Suprapubic skin (tissue), 4 donors: ENCODE results near the gene SARS2. TPM values are rescaled to one million over a fixed set of nuclear protein-coding genes. Genes with fewer than 3 reads are reported as not detected.
A peak's percentile ranks its signal among the peaks of the same experiment; 100 is the strongest.

Source experiments
- DNase-seq, 2 donors: peaks; one replicate each; pipeline ENCODE4 v3.0.0-alpha.2; 2019; ENCODE audit warnings: low spot score in 2 of 2
- H3K27ac ChIP-seq: fragments of 200-600 bp; sonication (generic); one replicate; pipeline ENCODE4 v1.5.1; 2019
- H3K27me3 ChIP-seq: fragments of 200-600 bp; sonication (generic); one replicate; pipeline ENCODE4 v1.5.1; 2019
- H3K36me3 ChIP-seq: fragments of 200-600 bp; sonication (generic); one replicate; pipeline ENCODE4 v1.5.1; 2019
- H3K4me1 ChIP-seq: fragments of 200-600 bp; sonication (generic); one replicate; pipeline ENCODE4 v1.5.1; 2019
- H3K4me3 ChIP-seq: fragments of 200-600 bp; sonication (generic); one replicate; pipeline ENCODE4 v1.5.1; 2019; ENCODE audit warnings: mild to moderate bottlenecking
- H3K9me3 ChIP-seq: fragments of 200-600 bp; sonication (generic); one replicate; pipeline ENCODE4 v1.5.1; 2019
- EP300 ChIP-seq: sonication (generic); formaldehyde crosslinking; IDR thresholded peaks from one replicate; pipeline ENCODE4 v1.6.1; 2017; ENCODE audit warnings: antibody characterized with exemption
- POLR2A ChIP-seq, 2 donors: fragments of 450-650 bp; IDR thresholded peaks; one replicate each; pipeline ENCODE4 v1.6.1; 2017; ENCODE audit warnings: antibody characterized with exemption in 2 of 2, mild to moderate bottlenecking in 2 of 2, moderate library complexity in 2 of 2
- POLR2AphosphoS5 ChIP-seq, 3 donors: sonication (generic); formaldehyde crosslinking; IDR thresholded peaks; one replicate each; pipeline ENCODE4 v1.6.1; 2017; ENCODE audit warnings: antibody characterized with exemption in 3 of 3
- WGBS: methylation state at CpG from one replicate; pipeline ENCODE4 v1.1.5; 2018; 5-methylcytosine and 5-hydroxymethylcytosine counted together
- total RNA-seq, 4 donors: library from RNA; depleted of rRNA; stranded (reverse); fragments of >200 nt; gene quantifications; one replicate each; pipeline ENCODE4 v1.1.0, GENCODE V29; 2016
- TF ChIP-seq, protein P1 (sequence below), 2 donors: fragments of 200-600 bp in 1 of 2; fragments of 450-650 bp in 1 of 2; sonication (generic) in 1 of 2; IDR thresholded peaks; one replicate each; pipeline ENCODE4 v1.5.1; 2016 to 2019; ENCODE audit warnings: antibody characterized with exemption in 2 of 2, mild to moderate bottlenecking in 1 of 2, moderate library complexity in 1 of 2

Gene SARS2
- total RNA-seq, 4 donors from 2014 or later: 18.5 to 36.4 (median 29.2) TPM

DNA sequence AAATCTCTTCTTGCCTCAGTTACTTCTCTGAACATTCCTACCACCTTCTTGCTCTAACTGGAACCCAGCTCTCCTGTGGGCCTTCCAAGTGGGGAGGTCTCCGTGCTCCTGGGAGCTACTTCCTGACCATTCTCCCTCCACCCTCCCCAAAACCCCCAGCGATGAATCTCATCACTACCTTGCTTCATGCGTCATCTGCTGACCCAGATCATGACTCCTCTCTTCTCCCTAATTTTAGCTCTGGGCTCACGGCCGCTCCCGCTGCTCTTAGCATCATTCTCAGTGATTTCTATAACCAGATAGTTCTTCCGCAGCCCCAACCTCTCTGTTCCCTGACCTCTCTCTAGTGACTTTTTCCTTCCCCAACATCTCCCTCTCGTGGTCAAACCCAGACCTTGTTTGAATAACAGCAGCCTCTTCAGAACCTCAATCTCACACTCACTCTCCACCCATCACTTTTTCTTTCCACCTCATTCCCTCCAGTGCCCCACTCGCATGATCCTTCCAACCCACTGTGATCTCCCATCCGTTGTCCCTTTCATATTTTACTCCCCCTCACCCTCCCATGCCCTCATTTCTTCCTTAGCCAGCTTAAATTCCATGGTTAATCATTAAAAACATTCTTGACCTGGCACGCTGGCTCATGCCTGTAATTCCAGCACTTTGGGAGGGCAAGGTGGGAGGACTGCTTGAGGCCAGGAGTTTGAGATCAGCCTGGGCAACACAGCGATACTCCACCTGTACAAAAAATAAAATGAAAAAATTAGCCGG, 22.0 kb upstream of the SARS2 start:
- Histone ChIP-seq H3K27me3 (no peaks in the 10 kb centered on the region), H3K9me3 (no peaks in the 10 kb centered on the region), H3K4me3 (no peak overlapping the region), H3K4me1 (peaks cover 7% of the 10 kb centered on the region), H3K27ac (no peak overlapping the region), H3K36me3 (peaks cover 8% of the 10 kb centered on the region)
- WGBS: 76% methylated on average over 13 of the region's 13 CpGs
- DNase-seq: no peak
- TF ChIP-seq POLR2A (IDR thresholded peaks at IDR 0.05) (no peak), EP300 (no peak), POLR2AphosphoS5 (IDR thresholded peaks at IDR 0.05) (no peak)
- TF ChIP-seq, protein P1, sequence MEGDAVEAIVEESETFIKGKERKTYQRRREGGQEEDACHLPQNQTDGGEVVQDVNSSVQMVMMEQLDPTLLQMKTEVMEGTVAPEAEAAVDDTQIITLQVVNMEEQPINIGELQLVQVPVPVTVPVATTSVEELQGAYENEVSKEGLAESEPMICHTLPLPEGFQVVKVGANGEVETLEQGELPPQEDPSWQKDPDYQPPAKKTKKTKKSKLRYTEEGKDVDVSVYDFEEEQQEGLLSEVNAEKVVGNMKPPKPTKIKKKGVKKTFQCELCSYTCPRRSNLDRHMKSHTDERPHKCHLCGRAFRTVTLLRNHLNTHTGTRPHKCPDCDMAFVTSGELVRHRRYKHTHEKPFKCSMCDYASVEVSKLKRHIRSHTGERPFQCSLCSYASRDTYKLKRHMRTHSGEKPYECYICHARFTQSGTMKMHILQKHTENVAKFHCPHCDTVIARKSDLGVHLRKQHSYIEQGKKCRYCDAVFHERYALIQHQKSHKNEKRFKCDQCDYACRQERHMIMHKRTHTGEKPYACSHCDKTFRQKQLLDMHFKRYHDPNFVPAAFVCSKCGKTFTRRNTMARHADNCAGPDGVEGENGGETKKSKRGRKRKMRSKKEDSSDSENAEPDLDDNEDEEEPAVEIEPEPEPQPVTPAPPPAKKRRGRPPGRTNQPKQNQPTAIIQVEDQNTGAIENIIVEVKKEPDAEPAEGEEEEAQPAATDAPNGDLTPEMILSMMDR (IDR thresholded peaks at IDR 0.05): no peak

DNA sequence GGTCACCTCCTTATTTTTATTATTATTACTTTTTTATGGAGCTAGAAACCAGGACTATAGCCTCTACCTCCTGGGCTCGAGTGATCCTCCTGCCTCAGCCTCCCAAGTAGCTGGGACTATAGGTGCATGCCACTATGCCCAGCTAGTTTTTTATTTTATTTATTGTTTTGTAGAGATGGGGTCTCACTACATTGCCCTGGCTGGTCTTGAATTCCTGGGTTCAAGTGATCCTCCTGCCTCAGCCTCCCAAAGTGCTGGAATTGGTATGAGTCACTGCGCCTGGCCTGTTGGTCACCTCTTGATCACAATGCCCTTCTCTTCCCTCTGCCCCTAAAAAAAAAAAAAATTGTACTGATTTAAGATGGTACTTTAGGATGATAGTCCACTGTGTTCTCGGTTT, 20.6 kb upstream of the SARS2 start:
- H3K4me3 ChIP-seq: no peak overlapping the region
- no peak for DNase-seq
- peaks cover 12% of the 10 kb centered on the region for H3K36me3 ChIP-seq
- no peak overlapping the region for H3K27ac ChIP-seq
- WGBS: 97% methylated on average over 3 of the region's 3 CpGs
- peaks cover 7% of the 10 kb centered on the region for H3K4me1 ChIP-seq
- no peaks in the 10 kb centered on the region for H3K27me3 ChIP-seq
- no peaks in the 10 kb centered on the region for H3K9me3 ChIP-seq
- TF ChIP-seq POLR2A (IDR thresholded peaks at IDR 0.05) (no peak), EP300 (no peak), POLR2AphosphoS5 (IDR thresholded peaks at IDR 0.05) (no peak)
- TF ChIP-seq, protein P1 (IDR thresholded peaks at IDR 0.05): no peak

DNA sequence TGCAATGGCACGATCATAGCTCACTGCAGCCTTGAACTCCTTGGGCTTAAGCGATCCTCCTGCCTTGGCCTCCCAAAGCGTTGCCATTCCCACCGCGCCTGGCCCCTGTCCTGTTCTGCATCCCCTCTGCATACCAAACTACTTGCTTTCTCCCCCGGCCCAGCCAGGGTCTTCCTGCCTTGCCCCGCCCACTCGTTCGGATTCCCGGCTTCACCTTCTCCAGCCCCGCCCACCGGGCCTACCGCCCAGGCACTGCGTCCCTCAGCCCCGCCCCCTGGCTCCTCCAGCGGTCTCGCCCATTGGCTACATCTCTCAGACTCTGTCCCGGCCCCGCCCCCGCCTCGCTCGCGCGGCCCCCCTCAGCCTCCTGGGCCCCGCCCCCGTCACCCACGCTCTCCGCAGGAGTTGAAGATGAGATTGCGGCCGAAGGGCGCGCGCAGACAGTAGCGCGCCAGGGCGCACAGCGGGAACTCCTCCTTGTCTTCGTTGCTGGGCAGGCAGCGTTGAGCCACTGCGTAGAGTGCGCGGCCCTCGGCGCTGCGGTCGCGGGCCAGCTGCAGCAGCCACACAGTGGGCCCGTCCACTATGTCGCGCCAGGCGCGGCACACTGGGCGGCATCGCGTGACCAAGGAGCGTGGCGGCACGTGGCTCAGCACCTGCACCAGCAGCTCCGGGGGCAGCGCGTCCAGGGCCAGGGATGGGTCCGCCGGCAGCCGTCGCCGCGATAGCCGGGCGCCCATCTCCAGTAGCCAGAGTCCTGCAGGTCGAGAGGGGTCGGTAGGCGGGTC, 19.2 kb upstream of the SARS2 start:
- TF ChIP-seq, protein P1 (IDR thresholded peaks at IDR 0.05): no peak
- no peak for TF ChIP-seq EP300
- no peak for TF ChIP-seq POLR2AphosphoS5 (IDR thresholded peaks at IDR 0.05)
- TF ChIP-seq POLR2A (IDR thresholded peaks at IDR 0.05): no peak
- Histone ChIP-seq H3K36me3 (peaks cover 19% of the 10 kb centered on the region), H3K4me1 (peaks cover 7% of the 10 kb centered on the region), H3K27ac (no peak overlapping the region), H3K27me3 (no peaks in the 10 kb centered on the region), H3K4me3 (peak overlapping the region; percentile 42), H3K9me3 (no peaks in the 10 kb centered on the region)
- WGBS: 11% methylated on average over 36 of the region's 72 CpGs
- DNase-seq: peak; percentile 90

DNA sequence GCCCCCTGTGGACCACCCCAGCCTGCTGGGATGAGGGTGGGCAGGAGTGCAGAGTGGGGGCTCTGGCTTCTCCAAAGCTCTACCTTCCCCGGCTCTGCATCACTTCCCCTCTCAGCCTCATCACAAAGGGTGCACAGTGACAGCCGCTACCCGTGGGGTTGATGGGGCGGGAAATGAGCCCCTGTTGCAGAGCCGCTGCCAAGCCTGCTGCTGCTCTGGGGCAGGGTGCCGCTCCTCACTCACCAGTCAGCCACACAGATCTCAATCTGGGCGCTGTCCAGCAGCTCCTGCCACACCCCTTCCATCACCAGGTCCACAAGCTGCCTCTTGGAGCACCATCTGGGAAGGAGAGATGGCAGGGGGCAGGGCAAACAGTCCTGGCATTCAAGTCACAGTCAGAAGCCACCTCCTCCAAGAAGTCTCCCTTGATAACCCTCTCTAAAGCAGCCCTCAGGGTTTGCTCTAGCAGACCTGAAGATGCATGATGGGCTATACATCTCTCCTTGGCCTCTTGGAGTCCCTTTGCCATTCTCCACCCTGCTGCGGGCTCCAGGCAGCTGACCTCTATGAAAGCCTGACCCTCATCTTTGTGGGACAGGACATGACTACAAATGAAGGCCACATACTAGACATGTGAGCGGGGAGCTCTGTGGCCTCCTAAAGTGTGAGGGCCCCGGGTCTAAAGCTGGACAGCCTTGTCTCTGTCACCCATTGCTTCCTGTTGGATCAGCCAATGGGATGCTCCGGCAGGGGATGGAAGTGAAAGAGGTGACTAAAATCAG, 15.9 kb upstream of the SARS2 start:
- H3K36me3 ChIP-seq: peaks cover 21% of the 10 kb centered on the region
- DNase-seq: no peak
- H3K4me1 ChIP-seq: peaks cover 7% of the 10 kb centered on the region
- no peaks in the 10 kb centered on the region for H3K9me3 ChIP-seq
- WGBS: 90% methylated on average over 10 of the region's 11 CpGs
- TF ChIP-seq EP300 (no peak), POLR2AphosphoS5 (IDR thresholded peaks at IDR 0.05) (no peak), POLR2A (IDR thresholded peaks at IDR 0.05) (no peak)
- TF ChIP-seq, protein P1 (IDR thresholded peaks at IDR 0.05): no peak
- no peak overlapping the region for H3K27ac ChIP-seq
- H3K4me3 ChIP-seq: no peak overlapping the region
- no peaks in the 10 kb centered on the region for H3K27me3 ChIP-seq
